TTC549 (cell line): ENCODE data around the gene C10orf95.
"Not testable (repeated sequence)": the region's sequence is repeated elsewhere in the genome, so short reads cannot be mapped to it uniquely, and the experiment has no call there.

ENCODE experiments used
- FAIRE-seq: peaks from 2 replicates; lab custom pipeline; 2012; peaks lifted over from hg19 to GRCh38; lab: Jason Lieb, UNC

Gene C10orf95

DNA sequence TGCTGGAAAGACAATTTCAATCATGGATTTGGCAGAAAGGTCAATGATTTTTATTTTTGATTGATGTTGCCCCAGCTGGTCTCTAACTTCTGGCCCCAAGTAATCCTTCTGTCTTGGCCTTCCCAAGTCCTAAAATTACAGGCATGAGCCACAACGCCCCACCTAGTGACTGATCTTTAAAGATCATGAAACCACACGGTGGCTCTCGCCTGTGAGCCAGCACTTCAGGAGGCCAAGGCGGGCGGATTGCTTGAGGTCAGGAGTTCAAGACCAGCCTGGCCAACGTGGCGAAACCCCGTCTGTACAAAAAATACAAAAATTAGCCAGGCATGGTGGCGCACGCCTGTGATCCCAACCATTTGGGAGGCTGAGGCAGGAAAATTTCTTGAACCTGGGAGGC, 12.6 kb upstream of the C10orf95 start:
- FAIRE-seq, result no peak

DNA sequence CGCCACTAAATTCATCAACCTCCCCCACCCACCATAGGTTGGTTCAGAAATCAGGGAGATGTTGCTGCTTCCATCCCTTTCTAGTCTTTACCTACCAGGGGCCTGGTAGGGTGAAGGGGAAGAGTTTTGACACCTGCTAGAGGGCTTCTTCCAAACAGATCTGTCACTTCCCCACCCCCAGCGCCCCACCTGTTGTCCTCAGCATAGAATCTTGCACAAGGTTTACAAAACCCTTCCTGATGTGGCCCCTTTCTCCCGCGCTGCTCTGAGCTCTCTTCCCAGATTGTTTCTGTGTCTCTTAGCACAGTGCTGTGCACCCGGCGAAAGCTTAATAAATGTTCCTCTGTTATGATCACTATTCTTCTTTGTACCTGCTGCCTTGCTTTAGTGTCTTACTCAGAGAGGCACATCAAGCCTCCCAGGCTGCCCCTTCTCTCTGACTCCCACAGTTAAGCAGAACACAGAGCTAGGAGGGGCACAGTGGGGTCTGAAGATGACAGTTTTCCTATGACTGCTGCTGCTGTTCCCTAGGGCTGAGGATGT, 11.2 kb upstream of the C10orf95 start:
- no peak for FAIRE-seq

DNA sequence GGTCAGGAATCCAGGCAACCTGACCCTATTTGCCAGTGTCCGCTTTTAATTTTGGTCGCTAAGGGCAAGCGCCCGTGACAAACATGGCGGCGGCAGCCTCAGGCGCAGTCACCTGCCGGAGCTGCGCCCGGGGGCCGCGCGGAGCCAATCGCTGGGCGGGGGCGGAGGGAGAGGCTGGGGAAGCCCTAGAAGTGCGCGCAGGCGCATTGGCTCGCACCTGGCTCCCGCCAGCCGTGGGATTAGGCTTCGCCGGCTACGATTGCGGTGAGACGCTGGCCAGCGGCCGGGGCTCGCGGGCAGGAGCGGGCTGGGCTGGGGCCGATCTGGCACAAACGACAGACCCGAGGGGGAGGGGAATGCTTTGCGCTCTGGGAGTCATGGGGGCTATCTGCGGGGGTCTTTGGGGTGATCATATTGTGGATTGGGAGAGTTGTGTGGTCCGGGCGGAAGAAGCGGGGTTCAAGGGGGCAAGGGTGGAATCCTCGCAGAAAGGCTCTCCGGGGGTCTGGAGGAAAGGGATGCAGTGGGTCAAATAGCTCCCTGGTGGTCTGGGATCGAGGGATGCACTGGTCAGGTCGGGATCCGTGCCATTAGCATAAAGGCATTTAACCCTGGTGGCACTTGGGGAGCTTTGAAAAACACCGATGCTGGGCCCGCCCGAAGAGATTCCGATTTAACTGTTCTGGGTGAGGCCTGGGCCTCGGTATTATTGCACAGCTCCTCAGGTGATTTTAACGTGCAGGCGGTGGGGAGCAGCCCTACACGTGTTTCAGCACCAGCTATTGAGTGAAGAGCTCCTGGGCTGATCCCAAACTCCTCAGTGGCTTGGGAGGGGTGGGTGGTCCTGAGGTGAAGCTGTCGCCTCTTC, 10.1 kb upstream of the C10orf95 start:
- no peak for FAIRE-seq

DNA sequence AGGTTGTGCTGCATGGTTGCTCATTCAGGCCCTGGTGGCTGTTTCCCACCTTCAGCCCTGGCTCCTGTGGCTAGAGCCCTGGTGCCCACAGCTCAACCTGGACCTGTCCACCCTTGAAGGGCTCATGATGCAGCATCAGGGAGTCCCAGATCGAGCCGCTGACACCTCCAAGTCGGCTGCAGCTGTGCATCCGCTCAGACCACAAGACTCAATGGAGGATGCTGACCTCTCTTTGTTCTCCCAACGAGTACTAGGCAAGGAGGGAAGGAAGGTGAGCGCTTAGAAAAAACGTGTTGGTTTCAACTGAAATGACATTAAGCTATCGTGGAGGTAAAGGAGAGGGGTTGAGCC, 9.5 kb upstream of the C10orf95 start:
- FAIRE-seq, result no peak

DNA sequence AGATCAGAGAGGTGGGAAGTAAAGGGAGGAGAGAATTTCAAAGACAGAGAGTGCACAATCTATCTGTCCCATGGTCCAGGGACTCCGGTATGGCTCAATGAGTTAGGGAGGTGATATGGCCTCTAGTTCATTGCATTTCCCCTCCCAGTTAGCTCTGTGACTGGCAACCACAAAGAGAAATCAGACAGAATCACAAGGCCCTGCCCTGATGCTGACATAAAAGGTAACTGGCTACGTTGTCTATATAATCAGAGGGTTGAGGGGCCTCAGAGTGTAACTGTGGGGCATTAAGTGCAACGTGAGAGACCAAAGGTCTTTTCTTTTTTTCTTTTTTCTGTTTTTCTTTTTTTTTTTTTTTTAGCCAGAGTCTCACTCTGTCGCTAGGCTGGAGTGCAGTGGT, 7.3 kb upstream of the C10orf95 start:
- FAIRE-seq, result no peak

DNA sequence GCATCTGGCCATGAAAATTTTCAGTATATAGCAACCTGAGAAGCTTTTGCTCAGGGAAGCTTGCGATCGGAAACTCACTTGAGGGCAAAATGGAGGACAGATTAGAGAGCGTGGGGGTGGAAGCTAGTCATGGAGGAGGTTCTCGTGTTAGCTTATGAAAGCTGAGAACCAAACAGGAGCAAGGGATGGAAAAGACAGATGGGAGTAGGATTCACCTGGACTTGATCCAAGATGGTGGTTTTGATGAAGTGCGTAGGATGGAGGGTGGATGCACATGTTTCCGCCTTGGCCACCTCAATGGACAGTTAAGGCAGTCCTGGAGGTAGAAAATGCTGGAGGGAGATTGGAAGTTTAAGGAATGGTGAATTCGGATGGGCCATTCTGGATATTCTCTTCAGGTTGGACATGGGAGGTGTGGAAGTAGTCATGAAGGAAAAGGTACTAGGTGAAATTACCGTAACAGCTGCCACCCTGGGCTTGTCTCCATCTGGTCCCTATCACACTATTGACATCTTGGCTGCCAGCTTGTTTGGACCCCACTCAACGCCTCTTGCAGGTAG, 6.3 kb upstream of the C10orf95 start:
- FAIRE-seq, result no peak

DNA sequence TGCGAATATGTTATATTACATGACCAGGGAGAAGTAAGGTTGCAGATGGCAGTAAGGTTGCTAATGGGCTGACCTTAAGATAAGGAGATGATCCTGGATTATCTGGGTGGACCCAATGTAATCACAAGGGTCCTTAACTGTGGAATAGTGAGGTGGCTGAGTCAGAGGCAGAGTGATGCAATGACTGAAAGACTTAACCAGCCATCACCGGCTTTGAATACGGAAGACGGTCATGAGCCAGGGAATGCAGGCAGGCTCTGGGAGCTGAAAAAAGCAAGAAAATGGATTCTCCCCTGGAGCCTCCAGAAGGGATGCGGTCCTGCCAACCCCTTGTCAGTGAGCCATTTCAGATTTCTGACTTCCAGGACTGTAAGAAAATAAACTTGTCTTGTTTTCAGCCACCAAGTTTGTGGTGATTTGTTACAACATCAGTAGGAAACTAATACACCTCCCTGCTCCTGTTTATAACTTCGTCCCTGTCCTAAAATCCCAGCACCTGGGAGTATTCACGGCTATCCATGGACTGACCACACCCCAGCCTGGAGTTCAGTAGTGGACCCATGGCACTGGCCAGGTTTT, 4.6 kb upstream of the C10orf95 start:
- no peak for FAIRE-seq

DNA sequence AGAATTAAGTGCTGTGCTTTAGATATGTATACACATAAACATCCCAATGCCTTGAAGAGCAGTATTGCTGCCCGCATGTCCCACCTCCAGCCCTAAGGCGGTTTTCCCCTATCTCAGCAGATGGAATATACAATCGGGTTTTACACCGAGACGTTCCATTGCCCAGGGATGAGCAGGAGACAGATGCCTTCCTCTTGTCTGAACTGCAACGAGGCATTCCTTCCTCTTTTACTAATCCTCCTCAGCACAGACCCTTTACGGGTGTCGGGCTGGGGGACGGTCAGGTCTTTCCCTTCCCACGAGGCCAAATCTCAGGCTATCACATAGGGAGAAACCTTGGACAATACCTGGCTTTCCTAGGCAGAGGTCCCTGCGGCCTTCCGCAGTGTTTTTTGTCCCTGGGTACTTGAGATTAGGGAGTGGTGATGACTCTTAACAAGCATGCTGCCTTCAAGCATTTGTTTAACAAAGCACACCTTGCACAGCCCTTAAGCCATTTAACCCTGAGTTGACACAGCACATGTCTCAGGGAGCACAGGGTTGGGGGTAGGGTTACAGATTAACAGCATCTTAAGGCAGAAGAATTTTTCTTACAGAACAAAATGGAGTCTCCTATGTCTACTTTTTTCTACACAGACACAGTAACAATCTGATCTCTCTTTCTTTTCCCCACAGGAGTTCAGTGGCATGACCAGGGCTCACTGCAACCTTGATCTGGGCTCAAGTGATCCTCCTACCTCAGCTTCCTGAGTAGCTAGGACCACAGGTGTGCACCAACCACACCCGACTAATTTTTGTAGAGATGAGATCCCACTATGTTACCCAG, 3.5 kb upstream of the C10orf95 start:
- FAIRE-seq, result not testable (repeated sequence)

DNA sequence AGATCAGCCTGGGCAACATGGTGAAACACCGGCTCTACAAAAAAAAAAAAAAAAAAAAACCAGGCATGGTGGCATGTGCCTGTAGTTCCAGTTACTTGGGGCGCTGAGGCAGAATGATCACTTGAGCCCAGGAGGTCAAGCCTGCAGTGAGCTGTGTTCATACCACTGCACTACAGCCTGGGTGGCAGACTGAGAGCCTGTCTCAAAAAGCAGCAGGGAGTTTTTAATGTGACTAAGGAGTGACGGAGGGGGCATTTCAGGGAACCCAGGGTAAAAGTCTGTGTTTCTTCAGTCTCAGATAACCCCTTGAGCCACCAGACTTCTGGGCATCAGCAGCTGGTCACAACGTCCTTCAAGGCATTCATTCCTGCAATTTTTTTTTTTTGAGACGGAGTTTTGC, 2.2 kb upstream of the C10orf95 start:
- FAIRE-seq, result no peak

DNA sequence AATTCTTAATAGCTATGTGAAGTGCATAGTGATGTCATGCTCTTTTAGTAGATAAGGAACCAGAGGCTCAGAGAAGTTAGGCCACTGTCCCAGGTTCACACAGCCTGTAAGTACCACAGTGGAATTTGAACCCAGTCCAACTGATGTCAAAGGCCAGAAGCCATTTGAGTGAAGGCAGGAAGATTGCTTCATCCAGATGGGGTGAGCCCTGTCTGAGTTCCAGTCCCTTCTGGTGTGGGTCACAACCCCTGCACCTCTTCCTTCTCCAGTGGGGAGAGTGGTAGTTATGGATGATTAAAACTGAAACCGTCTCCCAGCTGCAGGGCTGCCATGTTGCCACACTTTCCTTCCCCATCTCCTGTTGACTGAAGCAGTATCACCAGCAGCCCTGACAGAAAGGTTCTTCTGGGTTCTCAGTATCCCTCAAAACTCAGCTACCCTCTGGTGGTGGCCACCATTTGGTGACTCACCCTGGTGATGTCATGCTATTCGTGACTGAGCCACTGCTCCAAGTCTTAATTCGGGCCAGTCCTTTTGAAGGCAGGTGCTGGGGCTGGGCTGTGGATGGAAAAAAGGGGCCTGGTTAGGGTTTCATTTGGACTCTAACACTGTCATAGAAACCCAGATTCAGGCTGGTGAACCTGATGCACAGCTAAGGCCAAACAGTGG, 1.5 kb upstream of the C10orf95 start:
- no peak for FAIRE-seq

DNA sequence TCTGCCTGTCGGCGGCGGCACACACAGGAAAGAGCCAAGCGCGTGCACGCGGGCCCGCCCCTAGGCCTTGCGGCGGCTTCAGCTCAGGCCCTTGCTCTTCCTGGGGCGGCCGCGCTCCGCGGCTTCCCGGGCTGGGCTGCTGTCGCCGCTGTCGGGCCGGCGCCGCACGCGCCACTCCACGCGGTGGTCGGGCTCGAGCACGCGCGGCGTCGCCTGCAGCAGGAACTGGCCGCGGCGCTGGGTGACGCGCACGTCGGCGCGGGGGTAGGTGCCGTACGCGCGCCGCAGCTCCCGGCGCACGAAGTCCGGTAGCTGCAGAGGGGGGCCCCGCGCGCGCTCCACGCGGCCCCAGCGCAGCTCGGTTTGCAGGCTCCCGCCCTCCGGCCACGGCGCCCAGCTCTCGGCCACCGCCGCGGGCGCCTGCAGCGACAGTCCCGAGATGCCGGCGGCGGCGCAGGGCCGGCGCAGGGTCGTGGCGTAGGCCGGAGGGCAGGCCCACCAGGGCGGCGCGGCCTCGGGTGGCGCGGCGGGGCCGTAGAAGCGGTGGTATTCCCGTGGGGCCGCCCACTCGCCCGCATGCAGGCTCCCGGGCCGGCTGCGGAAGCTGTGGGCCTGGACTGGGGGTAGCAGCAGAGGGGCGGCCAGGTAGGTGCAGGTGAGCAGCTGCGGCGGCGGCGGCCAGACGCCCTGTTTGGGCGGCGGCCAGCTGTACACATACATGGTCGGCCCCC, 804 bp downstream of the C10orf95 start:
- no peak for FAIRE-seq

DNA sequence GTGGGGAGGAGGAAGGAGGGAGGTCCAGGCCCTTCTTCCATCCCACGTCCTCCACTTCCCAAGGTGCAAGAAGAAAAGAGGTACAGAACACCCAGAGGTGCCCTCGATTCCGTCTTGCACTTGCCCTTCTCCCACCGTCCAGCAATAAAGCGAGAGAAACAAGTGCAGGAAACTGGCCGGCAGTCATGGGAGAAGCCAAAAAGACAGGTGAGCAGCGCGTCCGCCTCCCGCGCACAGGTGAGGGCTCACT, 1.3 kb downstream of the C10orf95 start:
- FAIRE-seq, result no peak

DNA sequence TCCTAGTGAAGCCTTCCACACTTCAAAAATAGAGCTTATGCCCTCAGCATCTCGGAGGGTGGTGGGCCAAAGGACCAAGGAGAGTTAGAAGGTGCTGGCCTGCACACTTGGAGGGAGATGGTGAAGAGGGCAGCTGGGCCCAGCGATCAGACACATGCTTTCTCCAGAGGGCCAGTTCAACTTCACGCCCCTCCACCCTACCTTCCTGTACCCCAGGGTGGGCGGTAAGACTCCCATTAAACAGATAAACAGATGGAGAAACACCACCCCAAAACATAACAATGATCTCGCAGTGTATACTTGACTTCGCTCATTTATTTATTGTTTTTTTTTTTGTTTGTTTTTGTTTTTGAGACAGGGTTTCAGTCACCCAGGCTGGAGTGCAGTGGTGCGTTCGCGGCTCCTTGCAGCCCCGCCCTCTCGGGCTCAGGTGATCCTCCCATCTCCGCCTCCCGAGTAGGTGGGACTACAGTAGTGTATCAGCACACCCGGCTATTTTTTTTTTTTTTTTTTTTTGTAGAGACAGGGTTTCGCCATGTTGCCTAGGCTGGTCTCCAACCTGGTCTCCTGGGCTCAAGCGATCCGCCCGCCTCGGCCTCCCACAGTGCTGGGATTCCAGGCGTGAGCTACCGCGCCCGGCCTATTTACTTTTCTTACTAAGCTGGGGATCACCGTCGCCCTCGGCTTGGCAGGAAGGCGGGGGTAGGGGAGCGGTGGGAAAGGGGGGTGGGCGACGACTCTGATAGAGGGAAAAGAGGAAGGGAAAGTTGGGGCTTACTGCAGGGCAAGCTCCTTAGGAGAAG, 1.8 kb downstream of the C10orf95 start:
- no peak for FAIRE-seq

DNA sequence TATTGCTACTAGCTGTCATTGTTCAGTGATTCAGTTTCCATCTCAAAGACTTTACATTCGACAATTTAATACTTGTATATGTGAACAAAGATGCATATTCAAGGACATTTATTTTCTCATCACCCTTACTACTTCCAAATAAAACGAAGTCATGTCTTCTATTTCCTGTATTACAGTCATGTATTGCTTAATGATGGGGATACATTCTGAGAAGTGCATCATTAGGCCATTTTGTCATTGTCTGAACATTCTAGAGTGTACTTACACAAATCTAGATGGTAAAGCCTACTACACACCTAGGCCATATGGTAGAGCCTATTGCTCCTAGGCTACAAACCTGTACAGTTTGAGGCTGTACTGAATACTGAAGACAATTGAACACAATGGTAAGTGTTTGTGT, 6.5 kb downstream of the C10orf95 start:
- no peak for FAIRE-seq

DNA sequence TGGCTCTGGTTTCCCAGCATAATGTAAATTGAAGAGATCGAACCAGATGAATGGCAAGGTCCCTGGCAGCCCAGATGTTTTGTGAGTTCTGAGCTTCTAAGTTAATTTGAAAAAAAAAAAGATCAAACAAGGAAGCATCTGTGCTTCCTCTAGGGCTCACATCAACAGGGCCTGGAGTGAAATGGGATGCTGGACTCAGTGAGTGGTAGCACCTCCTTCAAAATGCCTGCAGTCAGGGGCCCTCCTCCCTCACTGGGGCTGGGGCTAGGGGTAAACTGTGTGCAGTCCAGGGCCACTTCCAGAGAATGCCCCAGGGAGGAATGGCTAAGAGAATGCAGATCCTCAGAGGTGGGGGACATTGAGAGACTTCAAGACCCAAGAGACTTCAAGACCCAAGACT, 13.0 kb downstream of the C10orf95 start:
- FAIRE-seq, result no peak

DNA sequence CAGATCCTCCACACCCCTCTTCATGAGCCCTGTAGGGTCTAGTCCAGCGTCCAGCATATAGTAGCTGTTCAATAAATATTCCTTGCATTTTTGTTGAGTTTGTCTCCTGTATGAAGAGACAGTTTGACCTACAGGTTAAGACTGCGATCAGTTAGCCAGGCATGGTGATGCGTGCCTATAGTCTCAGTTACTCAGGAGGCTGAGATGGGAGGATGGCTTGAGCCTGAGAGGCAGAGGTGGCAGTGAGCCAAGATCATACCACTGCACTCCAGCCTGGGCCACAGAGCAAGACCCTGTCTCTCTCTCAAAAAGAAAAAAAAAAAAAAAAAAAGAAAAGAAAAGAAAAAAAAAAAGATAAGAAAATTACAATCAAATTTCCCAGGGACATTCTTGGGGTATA, 13.8 kb downstream of the C10orf95 start:
- FAIRE-seq, result no peak

DNA sequence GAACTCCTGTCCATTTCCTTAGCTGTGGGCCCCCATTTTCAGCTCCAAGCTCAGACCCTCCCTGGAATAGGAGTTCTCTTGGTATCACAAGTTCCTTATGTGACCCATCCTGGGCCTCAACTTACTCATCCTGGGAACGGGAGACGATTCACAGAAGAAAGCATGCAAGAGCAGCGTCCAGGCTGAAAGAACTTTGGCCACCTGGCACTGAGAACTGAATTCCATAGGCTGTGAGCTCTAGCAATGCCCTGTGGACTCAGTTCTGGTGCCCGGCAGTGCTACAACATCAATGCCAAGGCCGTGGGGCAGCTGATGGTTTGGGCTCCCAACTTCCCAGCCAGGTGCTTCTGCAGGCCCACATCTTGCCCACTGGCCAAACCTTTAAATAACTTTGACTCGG, 15.0 kb downstream of the C10orf95 start:
- no peak for FAIRE-seq

DNA sequence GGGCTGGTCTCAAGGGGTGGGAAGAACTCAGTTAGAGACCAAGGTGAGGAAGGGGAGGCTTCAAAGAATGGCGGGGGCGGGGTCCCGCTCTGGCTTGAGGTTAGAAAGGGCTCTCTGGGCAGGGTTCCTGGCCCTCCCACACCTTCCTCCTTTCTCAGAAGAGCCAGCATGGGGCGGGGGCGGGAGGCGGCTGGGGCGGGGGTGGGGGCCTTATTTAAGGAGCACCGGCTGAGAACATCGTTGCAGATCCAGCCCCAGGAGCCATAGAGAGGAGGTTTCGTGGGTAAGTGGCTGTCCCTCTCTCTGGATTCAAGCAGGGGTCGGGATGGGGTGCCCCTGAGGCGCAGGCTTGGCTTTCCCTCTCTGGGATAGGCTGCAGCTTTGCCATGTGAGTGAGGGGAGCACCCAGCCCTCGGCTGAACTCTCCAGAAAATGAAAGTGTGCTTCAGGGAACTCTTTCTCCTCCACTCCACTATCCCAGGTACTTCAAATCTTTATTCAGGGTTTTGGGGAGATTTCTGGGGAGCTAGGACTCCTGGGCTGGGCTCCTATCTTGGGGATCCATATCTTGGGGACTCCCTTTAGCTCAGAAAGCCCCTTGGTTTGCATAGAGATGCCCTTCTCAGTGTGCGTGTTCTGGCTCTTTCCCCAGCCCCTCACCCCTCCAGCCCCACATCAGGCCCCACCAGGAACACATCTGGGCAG, 15.7 kb downstream of the C10orf95 start:
- no peak for FAIRE-seq

DNA sequence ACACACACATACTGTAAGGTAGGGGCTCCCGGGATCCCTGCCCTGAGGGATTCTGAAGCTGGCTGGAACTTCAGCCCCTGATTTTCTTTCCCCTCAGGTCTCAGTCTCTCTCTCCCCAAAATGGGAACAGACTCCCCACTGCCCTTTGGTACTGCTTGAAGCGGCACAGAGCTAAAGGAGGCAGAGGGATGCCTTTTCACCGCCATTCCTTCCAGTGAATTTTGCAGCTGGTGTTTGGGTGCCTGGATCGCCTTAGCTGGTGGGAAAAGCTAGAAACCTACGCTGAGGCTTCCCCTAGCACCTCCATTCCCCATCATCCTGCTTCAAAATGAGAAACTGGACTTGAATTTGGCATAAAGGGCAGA, 16.2 kb downstream of the C10orf95 start:
- no peak for FAIRE-seq

DNA sequence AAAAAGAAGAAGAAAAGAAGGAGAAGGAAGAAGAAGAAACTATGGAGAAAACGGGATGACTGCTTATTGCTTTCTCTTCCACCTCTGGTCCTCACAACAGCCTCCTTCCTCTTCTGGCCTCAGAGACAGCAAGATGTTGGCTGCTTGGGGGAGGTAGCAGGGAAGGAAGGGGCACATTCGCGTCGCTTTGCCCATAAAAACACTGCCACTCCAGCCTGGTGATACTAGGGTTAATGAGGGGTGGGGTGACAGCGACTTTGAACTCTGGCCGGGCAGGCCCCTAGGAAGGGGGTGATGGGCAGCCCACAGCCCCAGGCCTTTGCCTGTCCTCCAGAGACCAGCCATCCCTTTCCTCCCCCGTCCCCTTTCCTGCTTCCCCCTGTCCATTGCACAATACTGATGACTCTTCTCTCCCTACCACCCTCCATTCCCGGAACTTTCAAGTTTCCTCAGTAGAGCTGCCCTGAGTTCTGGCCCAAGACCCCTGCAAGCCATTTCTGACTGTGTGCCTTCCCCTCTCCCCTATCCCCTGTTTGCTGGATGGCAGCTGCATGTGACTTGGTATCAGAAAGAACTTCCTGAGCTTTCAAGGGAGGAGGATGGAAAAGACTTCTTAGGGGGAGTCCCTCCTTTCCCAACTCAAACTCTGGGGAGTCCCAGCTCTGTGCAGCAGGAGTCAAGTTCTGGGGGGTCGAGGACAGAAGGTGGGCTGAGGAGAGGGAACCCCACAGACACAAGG, 16.8 kb downstream of the C10orf95 start:
- no peak for FAIRE-seq
